Tibial nerve (tissue), 4 donors: ENCODE data around the gene SSH2. TPM values are rescaled to one million over a fixed set of nuclear protein-coding genes. Genes with fewer than 3 reads are reported as not detected.
A peak's percentile ranks its signal among the peaks of the same experiment; 100 is the strongest.

Experiments
- DNase-seq, 2 donors: peaks; one replicate each; pipeline ENCODE4 v3.0.0-alpha.2; 2019; ENCODE audit warnings: low spot score in 2 of 2
- H3K27ac ChIP-seq, 4 donors: fragments of 200-600 bp; sonication (generic) in 3 of 4; one replicate each; pipeline ENCODE4 v1.5.1; 2017 to 2019; ENCODE audit warnings: mild to moderate bottlenecking in 1 of 4
- H3K27me3 ChIP-seq, 2 donors: fragments of 200-600 bp; sonication (generic) in 1 of 2; one replicate each; pipeline versions ENCODE4 v1.5.1 to v1.6.0; 2017 to 2019
- H3K36me3 ChIP-seq, 3 donors: fragments of 200-600 bp; sonication (generic); one replicate each; pipeline ENCODE4 v1.5.1; 2018 to 2019
- H3K4me1 ChIP-seq, 4 donors: fragments of 200-600 bp; sonication (generic) in 3 of 4; one replicate each; pipeline ENCODE4 v1.5.1; 2017 to 2019
- H3K4me3 ChIP-seq, 4 donors: fragments of 200-600 bp; sonication (generic) in 3 of 4; one replicate each; pipeline ENCODE4 v1.5.1; 2017 to 2019; ENCODE audit warnings: mild to moderate bottlenecking in 1 of 4, moderate library complexity in 1 of 4
- H3K9me3 ChIP-seq, 4 donors: fragments of 200-600 bp; sonication (generic) in 3 of 4; one replicate each; pipeline ENCODE4 v1.5.1; 2017 to 2019
- CTCF ChIP-seq, 5 experiments: fragments of 200-600 bp in 3 of 5; fragments of 450-650 bp in 2 of 5; sonication (generic) in 3 of 5; IDR thresholded peaks; one replicate each; pipeline ENCODE4 v1.5.1; 2016 to 2019; ENCODE audit warnings: antibody characterized with exemption in 5 of 5, mild to moderate bottlenecking in 3 of 5, moderate library complexity in 2 of 5
- EP300 ChIP-seq, 2 donors: sonication (generic); formaldehyde crosslinking; IDR thresholded peaks; one replicate each; pipeline ENCODE4 v1.6.1; 2017; ENCODE audit warnings: antibody characterized with exemption in 2 of 2, mild to moderate bottlenecking in 1 of 2
- POLR2A ChIP-seq, 2 donors: fragments of 450-650 bp; IDR thresholded peaks; one replicate each; pipeline ENCODE4 v1.6.1; 2017; ENCODE audit warnings: antibody characterized with exemption in 2 of 2, mild to moderate bottlenecking in 2 of 2, moderate library complexity in 2 of 2
- WGBS, 2 donors: methylation state at CpG; one replicate each; pipeline ENCODE4 v1.1.5; 2018; 5-methylcytosine and 5-hydroxymethylcytosine counted together
- total RNA-seq, 4 donors: library from RNA; depleted of rRNA; stranded (reverse); fragments of >200 nt; gene quantifications; one replicate each; pipeline ENCODE4 v1.1.0, GENCODE V29; 2016

Gene SSH2
- total RNA-seq, 4 donors from 2014 or later = 51.3 to 67.1 (median 55.7) TPM

GRCh38 chr17:29603109-29603674 is 326.8 kb downstream of the SSH2 start:
- Histone ChIP-seq H3K9me3 (no peaks in the 10 kb centered on the region), H3K4me1 (peaks cover 0 to 12% (median 0%) of the 10 kb centered on the region in 4 donors), H3K36me3 (peaks cover 0 to 7% (median 0%) of the 10 kb centered on the region in 3 donors), H3K27ac (peak overlapping the region in 1 of 4 donors; percentile 50), H3K27me3 (no peaks in the 10 kb centered on the region), H3K4me3 (no peak overlapping the region)
- DNase-seq = no peak
- no peak for TF ChIP-seq CTCF (IDR thresholded peaks at IDR 0.05)
- TF ChIP-seq POLR2A (IDR thresholded peaks at IDR 0.05) = no peak
- no peak for TF ChIP-seq EP300 (IDR thresholded peaks at IDR 0.05)
- WGBS, 2 donors = 77 to 85% methylated on average over 6 of the region's 6 CpGs

DNA sequence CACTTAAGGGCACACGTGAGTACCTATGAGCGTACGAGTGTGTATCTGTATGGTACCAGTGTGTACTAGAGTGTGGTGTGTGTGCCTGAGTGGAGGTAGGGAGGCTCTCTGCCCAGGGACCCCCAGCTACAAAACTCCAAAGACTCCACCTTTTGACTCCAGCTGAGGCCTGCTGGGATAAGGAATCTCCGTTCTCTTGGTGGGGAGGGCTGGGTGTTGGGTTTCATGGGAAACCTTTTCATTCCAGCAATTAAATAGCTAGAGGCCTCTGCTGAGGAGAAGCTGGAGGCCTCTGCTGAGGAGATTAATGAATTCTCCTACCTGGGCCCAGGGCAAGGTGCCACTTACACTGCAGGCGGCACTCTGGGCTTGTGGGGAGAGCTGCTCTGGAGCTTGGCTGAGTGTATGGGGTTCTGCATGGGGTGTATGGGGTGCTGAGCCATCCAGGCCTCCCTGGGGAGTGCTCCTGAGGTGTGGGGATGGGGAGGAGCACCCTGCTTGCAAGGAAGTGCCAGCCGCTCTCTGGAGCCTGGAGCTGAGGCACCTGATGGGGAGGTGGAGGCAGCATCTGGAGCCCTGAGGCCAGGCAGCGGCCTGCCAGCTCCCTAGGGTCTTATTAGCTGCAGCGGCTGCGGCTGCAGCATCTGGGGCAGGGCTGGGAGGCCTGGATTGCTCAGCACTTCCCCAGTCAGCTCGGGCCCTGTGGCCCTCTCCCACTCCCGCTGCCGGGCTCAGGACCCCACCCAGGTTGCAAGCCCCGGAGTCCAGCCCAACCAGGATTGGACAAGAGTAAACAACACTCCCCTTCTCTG is 332.5 kb downstream of the SSH2 start:
- Histone ChIP-seq H3K27me3 (no peaks in the 10 kb centered on the region), H3K27ac (peak overlapping the region in 3 of 4 donors; percentile 23 to 66 (median 53)), H3K36me3 (no peaks in the 10 kb centered on the region), H3K4me1 (peaks cover 0 to 53% (median 29%) of the 10 kb centered on the region in 4 donors), H3K4me3 (no peak overlapping the region), H3K9me3 (no peaks in the 10 kb centered on the region)
- 48 to 54% methylated on average over 13 of the region's 13 CpGs for WGBS, 2 donors
- no peak for DNase-seq
- TF ChIP-seq POLR2A (IDR thresholded peaks at IDR 0.05) = no peak
- no peak for TF ChIP-seq EP300 (IDR thresholded peaks at IDR 0.05)
- no peak for TF ChIP-seq CTCF (IDR thresholded peaks at IDR 0.05)

- Histone ChIP-seq H3K27me3 (no peaks in the 10 kb centered on the region), H3K4me3 (no peak overlapping the region), H3K27ac (peak overlapping the region in 3 of 4 donors; percentile 1 to 80 (median 53)), H3K36me3 (no peaks in the 10 kb centered on the region), H3K4me1 (peaks cover 0 to 61% (median 36%) of the 10 kb centered on the region in 4 donors), H3K9me3 (no peaks in the 10 kb centered on the region)
- WGBS, 2 donors = 39 to 57% methylated on average over 9 of the region's 9 CpGs
- no peak for TF ChIP-seq CTCF (IDR thresholded peaks at IDR 0.05)
- TF ChIP-seq EP300 (IDR thresholded peaks at IDR 0.05) = no peak
- no peak for TF ChIP-seq POLR2A (IDR thresholded peaks at IDR 0.05)
- DNase-seq = no peak
Observed at GRCh38 chr17:29596811-29597210, 333.2 kb downstream of the SSH2 start.

DNA sequence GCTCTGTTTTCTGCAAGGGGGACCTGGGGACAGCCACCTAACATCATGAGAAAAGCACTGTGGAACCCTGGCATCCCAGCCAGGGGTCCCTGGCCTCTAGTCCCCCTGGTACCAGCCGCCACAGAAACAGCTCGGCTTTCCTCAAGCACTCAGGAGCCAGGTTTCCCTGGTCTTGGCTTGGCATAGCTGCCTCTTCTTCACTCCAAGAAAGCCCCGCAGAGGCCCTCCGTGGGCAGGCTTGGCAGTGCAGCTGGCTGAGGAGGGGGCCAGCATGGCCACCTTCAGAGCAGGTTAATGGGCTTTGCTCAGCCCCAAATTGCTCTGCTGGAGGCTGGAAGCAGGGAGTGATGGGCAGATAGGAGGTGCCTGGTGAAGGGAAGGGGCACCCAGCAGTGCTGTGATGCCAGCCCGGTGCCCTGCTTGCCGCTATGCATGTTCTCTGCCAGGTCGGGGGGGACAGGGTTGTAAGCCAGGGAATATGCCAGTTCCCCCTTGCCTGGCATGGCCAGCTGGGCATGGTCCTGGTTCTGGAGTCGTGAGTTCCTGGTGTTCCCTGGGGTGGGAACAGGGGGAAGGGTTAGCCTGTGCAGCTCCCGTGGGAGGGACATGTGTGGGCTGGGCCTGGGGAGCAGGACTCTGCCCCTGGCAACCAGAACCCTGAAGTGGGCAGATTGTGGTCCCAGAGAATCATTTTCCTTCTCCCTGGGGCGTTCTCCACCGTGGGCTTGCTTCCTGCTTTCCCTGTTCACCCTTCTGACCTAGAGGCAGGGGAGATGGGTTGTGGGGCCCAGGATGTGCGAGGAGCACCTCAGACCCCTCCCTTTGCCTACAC is 333.9 kb downstream of the SSH2 start:
- no peak overlapping the region for H3K4me3 ChIP-seq
- peaks cover 0 to 67% (median 41%) of the 10 kb centered on the region in 4 donors for H3K4me1 ChIP-seq
- DNase-seq = no peak
- H3K36me3 ChIP-seq = no peaks in the 10 kb centered on the region
- WGBS, 2 donors = 47 to 52% methylated on average over 10 to 12 of the region's 12 CpGs
- H3K27ac ChIP-seq = peak overlapping the region in 3 of 4 donors; percentile 47 to 80 (median 53)
- H3K9me3 ChIP-seq = no peaks in the 10 kb centered on the region
- TF ChIP-seq EP300 (IDR thresholded peaks at IDR 0.05) (no peak), CTCF (IDR thresholded peaks at IDR 0.05) (no peak), POLR2A (IDR thresholded peaks at IDR 0.05) (no peak)
- H3K27me3 ChIP-seq = no peaks in the 10 kb centered on the region
